HCT116 (cell line): Measurements from ENCODE around the gene GSKIP. TPM values are rescaled to one million over a fixed set of nuclear protein-coding genes. Genes with fewer than 3 reads are reported as not detected.

Experiments
- ATAC-seq: fragments of 200-7000 bp; cut with Tn5 transposase; 2 replicates; pipeline ENCODE4 v1.9.1; 2020; ENCODE audit warnings: mild to moderate bottlenecking, moderate library complexity
- BruUV-seq: library from RNA; stranded (reverse); fragments of 400-500 nt; replicated peaks from 2 replicates; lab custom pipeline; 2021; lab: Mats Ljungman, UMichigan
- CTCF ChIA-PET: fragments of 300-600 bp; sonication (Branson Sonifier 250); formaldehyde crosslinking; loops from one replicate; lab custom pipeline; 2021; ENCODE audit warnings: antibody characterized with exemption; lab: Charles Lee
- POLR2A ChIA-PET: fragments of 300-600, 350-600 bp; sonication (Branson Sonifier 250); formaldehyde crosslinking; loops from one replicate; lab custom pipeline; 2021; ENCODE audit warnings: antibody characterized with exemption; lab: Charles Lee
- RAD21 ChIA-PET, 2 experiments: fragments of 300-600 bp; sonication (Branson Sonifier 250); formaldehyde crosslinking; loops; one replicate each; lab custom pipeline; 2023; ENCODE audit warnings: low total read pairs in 2 of 2; ENCODE audit not compliant: uncharacterized antibody in 2 of 2, unreplicated experiment in 2 of 2, low non-redundant PET in 1 of 2; lab: Charles Lee
- DNase-seq: peaks from one replicate; pipeline ENCODE4 v3.0.0-alpha.2; 2010; ENCODE audit warnings: low read depth, low spot score
- H2AFZ ChIP-seq: fragments of 200-600 bp; shearing (Covaris generic), sonication (generic); 2 replicates; pipeline ENCODE4 v1.6.1; 2017; ENCODE audit warnings: low read depth, mixed run types, mixed read lengths, antibody characterized with exemption, low read length; ENCODE audit not compliant: poor library complexity, severe bottlenecking
- H3K27ac ChIP-seq: 2 replicates; pipeline ENCODE4 v1.5.1; 2012; ENCODE audit warnings: low read depth, low read length
- H3K27me3 ChIP-seq: fragments of 200-600 bp; sonication (generic); 2 replicates; pipeline ENCODE4 v1.6.1; 2016; ENCODE audit warnings: mixed run types, low read length, mixed read lengths; ENCODE audit not compliant: insufficient read depth
- H3K36me3 ChIP-seq, 2 experiments: fragments of 200-500 bp in 1 of 2; fragments of 200-600 bp in 1 of 2; sonication (Bioruptor generic) in 1 of 2; sonication (generic) in 1 of 2; 2 replicates each; pipeline versions ENCODE4 v1.5.1 to v1.6.1; 2014 to 2016; ENCODE audit warnings: low read length in 2 of 2, inconsistent platforms in 1 of 2, mixed read lengths in 1 of 2, mixed run types in 1 of 2; ENCODE audit not compliant: insufficient read depth in 2 of 2, control insufficient read depth in 1 of 2
- H3K4me1 ChIP-seq, 2 experiments: fragments of 200-600 bp in 1 of 2; sonication (generic) in 1 of 2; 2 replicates each; pipeline versions ENCODE4 v1.5.1 to v1.6.1; 2012 to 2017; ENCODE audit warnings: low read length in 2 of 2, inconsistent platforms in 1 of 2, mild to moderate bottlenecking in 1 of 2, mixed read lengths in 1 of 2, mixed run types in 1 of 2, moderate library complexity in 1 of 2; ENCODE audit not compliant: insufficient read depth in 2 of 2, control insufficient read depth in 1 of 2
- H3K4me2 ChIP-seq: fragments of 200-600 bp; sonication (generic); 2 replicates; pipeline ENCODE4 v1.6.1; 2017; ENCODE audit warnings: mixed run types, low read length, mixed read lengths
- H3K4me3 ChIP-seq, 2 experiments: fragments of 200-600 bp in 1 of 2; sonication (generic) in 1 of 2; replicated peaks in 1 of 2; 2 replicates each; pipeline ENCODE4 v1.5.1; 2011 to 2016; ENCODE audit warnings: low read length in 2 of 2, control low read depth in 1 of 2, low read depth in 1 of 2, mild to moderate bottlenecking in 1 of 2, mixed read lengths in 1 of 2, mixed run types in 1 of 2
- H3K79me2 ChIP-seq: fragments of 200-600 bp; sonication (generic); 2 replicates; pipeline ENCODE4 v1.6.1; 2017; ENCODE audit warnings: mild to moderate bottlenecking, mixed run types, low read length, moderate library complexity, mixed read lengths; ENCODE audit not compliant: insufficient read depth
- H3K9ac ChIP-seq: fragments of 200-600 bp; sonication (generic); 2 replicates; pipeline ENCODE4 v1.6.1; 2016; ENCODE audit warnings: low read length, mixed read lengths
- H3K9me2 ChIP-seq: fragments of 200-600 bp; sonication (generic), shearing (Covaris generic); 2 replicates; pipeline ENCODE4 v1.6.1; 2017; ENCODE audit warnings: mixed run types, mild to moderate bottlenecking, moderate library complexity; ENCODE audit not compliant: insufficient read depth
- H3K9me3 ChIP-seq, 2 experiments: fragments of 200-500 bp in 1 of 2; fragments of 200-600 bp in 1 of 2; sonication (Bioruptor generic) in 1 of 2; sonication (generic) in 1 of 2; 2 replicates each; pipeline ENCODE4 v1.6.1; 2014 to 2017; ENCODE audit warnings: low read length in 2 of 2, mixed read lengths in 2 of 2, inconsistent platforms in 1 of 2, low read depth in 1 of 2, mild to moderate bottlenecking in 1 of 2, mixed run types in 1 of 2, moderate library complexity in 1 of 2; ENCODE audit not compliant: control insufficient read depth in 1 of 2, insufficient read depth in 1 of 2
- H4K20me1 ChIP-seq: fragments of 200-600 bp; sonication (generic), shearing (Covaris generic); 2 replicates; pipeline ENCODE4 v1.6.1; 2017; ENCODE audit warnings: mixed run types, mild to moderate bottlenecking, moderate library complexity; ENCODE audit not compliant: insufficient read depth
- CBX3 ChIP-seq: IDR thresholded peaks from 2 replicates; pipeline ENCODE4 v1.6.1; 2012; ENCODE audit warnings: low read depth
- EGR1 ChIP-seq: IDR thresholded peaks from 2 replicates; pipeline ENCODE4 v1.6.1; 2012; ENCODE audit warnings: low read depth
- ELF1 ChIP-seq: IDR thresholded peaks from 2 replicates; pipeline ENCODE4 v1.6.1; 2012; ENCODE audit warnings: low read depth, borderline replicate concordance
- EZH2phosphoT487 ChIP-seq: fragments of 200-600 bp; IDR thresholded peaks from 2 replicates; pipeline ENCODE4 v1.6.1; 2018; ENCODE audit warnings: antibody characterized with exemption, borderline replicate concordance
- FOSL1 ChIP-seq: IDR thresholded peaks from 2 replicates; pipeline ENCODE4 v1.6.1; 2012; ENCODE audit warnings: low read depth
- POLR2AphosphoS5 ChIP-seq: IDR thresholded peaks from 2 replicates; pipeline ENCODE4 v1.6.1; 2011; ENCODE audit warnings: mild to moderate bottlenecking, low read depth, low read length, moderate library complexity
- RAD21 ChIP-seq: IDR thresholded peaks from 2 replicates; pipeline ENCODE4 v1.6.1; 2012; ENCODE audit warnings: low read depth, mild to moderate bottlenecking
- SP1 ChIP-seq: IDR thresholded peaks from 2 replicates; pipeline ENCODE4 v1.6.1; 2012; ENCODE audit warnings: low read depth
- SRF ChIP-seq: IDR thresholded peaks from 2 replicates; pipeline ENCODE4 v1.6.1; 2012; ENCODE audit warnings: low read depth
- TCF7L2 ChIP-seq: IDR thresholded peaks from 2 replicates; pipeline ENCODE4 v1.7.0; 2011; ENCODE audit warnings: borderline replicate concordance, inconsistent platforms; ENCODE audit not compliant: insufficient read depth, insufficient read length; ENCODE audit errors: extremely low read depth
- YY1 ChIP-seq: IDR thresholded peaks from 2 replicates; pipeline ENCODE4 v1.6.1; 2011; ENCODE audit warnings: low read length, low read depth, moderate library complexity, mild to moderate bottlenecking; ENCODE audit not compliant: insufficient replicate concordance; ENCODE audit errors: extremely low read depth
- intact Hi-C: fragments of 100-400 bp; cut with micrococcal nuclease; formaldehyde crosslinking; loops from 2 replicates; pipeline ENCODE4 v1.10.0; 2022
- total RNA-seq: library from RNA; stranded (reverse); gene quantifications from one replicate; pipeline ENCODE4 v1.2.1, GENCODE V29; 2021; ENCODE audit not compliant: unreplicated experiment
- TF ChIP-seq, protein P1 (sequence below): IDR thresholded peaks from 2 replicates; pipeline ENCODE4 v1.6.1; 2012
- TF ChIP-seq, protein P2 (sequence below), 3 experiments: fragments of 200-600 bp in 1 of 3; sonication (generic) in 1 of 3; IDR thresholded peaks in 2 of 3; conservative IDR thresholded peaks in 1 of 3; 2 replicates each; pipeline ENCODE4 v1.5.1; 2012 to 2017; ENCODE audit warnings: low read depth in 2 of 3, low read length in 2 of 3, antibody characterized with exemption in 1 of 3, borderline replicate concordance in 1 of 3, control low read depth in 1 of 3, mild to moderate bottlenecking in 1 of 3, mixed read lengths in 1 of 3, mixed run types in 1 of 3, moderate library complexity in 1 of 3; ENCODE audit not compliant: insufficient read depth in 1 of 3
- TF ChIP-seq, protein P3 (sequence below): IDR thresholded peaks from 2 replicates; pipeline ENCODE4 v1.6.1; 2012; ENCODE audit warnings: low read depth
- TF ChIP-seq, protein P4 (sequence below): IDR thresholded peaks from 2 replicates; pipeline ENCODE4 v1.6.1; 2012

GSKIP gene
- total RNA-seq, 1 experiment from 2014 or later = 21.7 TPM

DNA sequence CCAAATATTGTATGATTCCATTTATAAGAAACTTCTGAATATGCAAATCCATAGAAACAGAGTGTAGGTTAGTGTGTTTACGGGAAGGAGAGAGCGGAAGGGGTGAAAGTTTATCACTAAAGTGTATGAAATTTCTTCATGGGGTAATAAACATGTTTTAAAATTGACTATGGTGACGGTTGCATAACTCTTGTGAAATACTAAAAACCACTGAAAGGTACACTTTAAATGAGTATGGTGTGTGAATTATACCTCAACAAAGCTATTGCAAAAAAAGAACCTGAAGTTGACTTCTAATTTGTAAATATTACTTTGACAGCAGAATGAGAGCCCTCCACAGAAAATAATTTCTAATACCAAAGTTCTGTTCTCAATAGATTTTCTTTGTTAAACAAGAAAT lies 47.2 kb upstream of the GSKIP start:
- Histone ChIP-seq H3K9me3 (no peaks in the 10 kb centered on the region), H3K4me1 (no peaks in the 10 kb centered on the region), H3K9me2 (no peaks in the 10 kb centered on the region), H3K27me3 (no peaks in the 10 kb centered on the region), H3K9ac (no peak overlapping the region), H2AFZ (no peak overlapping the region), H3K79me2 (no peaks in the 10 kb centered on the region), H3K27ac (no peak overlapping the region), H3K36me3 (peaks cover 0 to under 1% of the 10 kb centered on the region in 2 experiments; a peak in 1 of 4 replicates), H3K4me2 (no peak overlapping the region), H3K4me3 (no peak overlapping the region), H4K20me1 (no peaks in the 10 kb centered on the region)
- TF ChIP-seq RAD21 = no peak
- no peak for TF ChIP-seq FOSL1
- no peak for TF ChIP-seq EGR1
- no peak for TF ChIP-seq POLR2AphosphoS5
- no peak for TF ChIP-seq EZH2phosphoT487
- no peak for TF ChIP-seq ELF1
- no peak for TF ChIP-seq YY1
- ChIA-PET POLR2A (no interaction called here), CTCF (no interaction called here), RAD21 (no interaction called here)
- no peak for DNase-seq
- no peak for ATAC-seq
- intact Hi-C loops = no loop called here
- BruUV-seq = no TSS peak

DNA sequence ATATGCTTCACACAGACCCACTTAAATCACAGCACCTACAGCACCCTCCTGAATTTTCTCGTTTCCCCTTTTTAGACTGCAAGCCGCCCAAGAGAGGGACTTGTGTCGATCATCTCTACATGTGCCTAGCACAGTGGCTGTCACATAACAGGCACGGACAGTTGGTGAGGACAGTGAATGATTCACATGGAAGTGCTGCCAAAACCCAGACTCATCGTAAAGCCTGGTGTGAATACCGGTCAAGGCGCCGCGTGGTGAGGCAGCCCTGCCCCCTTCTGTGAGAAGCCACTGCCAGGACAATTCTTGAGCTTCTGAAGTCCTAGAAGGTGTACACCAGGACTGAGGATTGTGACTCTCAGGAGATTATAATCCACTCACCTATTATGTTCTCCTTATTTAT lies 44.5 kb upstream of the GSKIP start:
- intact Hi-C loops = no loop called here
- DNase-seq (no peak), ATAC-seq (no peak)
- Histone ChIP-seq H3K9ac (no peak overlapping the region), H3K9me3 (no peaks in the 10 kb centered on the region), H3K4me2 (no peak overlapping the region), H3K4me3 (no peak overlapping the region), H2AFZ (no peak overlapping the region), H3K4me1 (no peaks in the 10 kb centered on the region), H4K20me1 (no peaks in the 10 kb centered on the region), H3K27ac (no peak overlapping the region), H3K9me2 (no peaks in the 10 kb centered on the region), H3K27me3 (no peaks in the 10 kb centered on the region), H3K36me3 (no peaks in the 10 kb centered on the region), H3K79me2 (no peaks in the 10 kb centered on the region)
- POLR2A ChIA-PET = no interaction called here
- RAD21 ChIA-PET = no interaction called here
- CTCF ChIA-PET = no interaction called here
- BruUV-seq = no TSS peak
- TF ChIP-seq, protein P1, sequence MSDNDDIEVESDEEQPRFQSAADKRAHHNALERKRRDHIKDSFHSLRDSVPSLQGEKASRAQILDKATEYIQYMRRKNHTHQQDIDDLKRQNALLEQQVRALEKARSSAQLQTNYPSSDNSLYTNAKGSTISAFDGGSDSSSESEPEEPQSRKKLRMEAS = no peak
- no peak for TF ChIP-seq SRF
- TF ChIP-seq, protein P2, sequence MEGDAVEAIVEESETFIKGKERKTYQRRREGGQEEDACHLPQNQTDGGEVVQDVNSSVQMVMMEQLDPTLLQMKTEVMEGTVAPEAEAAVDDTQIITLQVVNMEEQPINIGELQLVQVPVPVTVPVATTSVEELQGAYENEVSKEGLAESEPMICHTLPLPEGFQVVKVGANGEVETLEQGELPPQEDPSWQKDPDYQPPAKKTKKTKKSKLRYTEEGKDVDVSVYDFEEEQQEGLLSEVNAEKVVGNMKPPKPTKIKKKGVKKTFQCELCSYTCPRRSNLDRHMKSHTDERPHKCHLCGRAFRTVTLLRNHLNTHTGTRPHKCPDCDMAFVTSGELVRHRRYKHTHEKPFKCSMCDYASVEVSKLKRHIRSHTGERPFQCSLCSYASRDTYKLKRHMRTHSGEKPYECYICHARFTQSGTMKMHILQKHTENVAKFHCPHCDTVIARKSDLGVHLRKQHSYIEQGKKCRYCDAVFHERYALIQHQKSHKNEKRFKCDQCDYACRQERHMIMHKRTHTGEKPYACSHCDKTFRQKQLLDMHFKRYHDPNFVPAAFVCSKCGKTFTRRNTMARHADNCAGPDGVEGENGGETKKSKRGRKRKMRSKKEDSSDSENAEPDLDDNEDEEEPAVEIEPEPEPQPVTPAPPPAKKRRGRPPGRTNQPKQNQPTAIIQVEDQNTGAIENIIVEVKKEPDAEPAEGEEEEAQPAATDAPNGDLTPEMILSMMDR (IDR thresholded peaks at IDR 0.05 in 2 of 3, conservative IDR thresholded peaks at IDR 0.05 in 1 of 3; ENCODE audit: borderline replicate concordance in 1 of 3, insufficient read depth in 1 of 3, low read depth in 2 of 3, low read length in 2 of 3) = no peak
- TF ChIP-seq EZH2phosphoT487 = no peak
- TF ChIP-seq RAD21 = no peak
- no peak for TF ChIP-seq ELF1
- TF ChIP-seq CBX3 = no peak
- no peak for TF ChIP-seq EGR1
- no peak for TF ChIP-seq TCF7L2
- TF ChIP-seq, protein P3, sequence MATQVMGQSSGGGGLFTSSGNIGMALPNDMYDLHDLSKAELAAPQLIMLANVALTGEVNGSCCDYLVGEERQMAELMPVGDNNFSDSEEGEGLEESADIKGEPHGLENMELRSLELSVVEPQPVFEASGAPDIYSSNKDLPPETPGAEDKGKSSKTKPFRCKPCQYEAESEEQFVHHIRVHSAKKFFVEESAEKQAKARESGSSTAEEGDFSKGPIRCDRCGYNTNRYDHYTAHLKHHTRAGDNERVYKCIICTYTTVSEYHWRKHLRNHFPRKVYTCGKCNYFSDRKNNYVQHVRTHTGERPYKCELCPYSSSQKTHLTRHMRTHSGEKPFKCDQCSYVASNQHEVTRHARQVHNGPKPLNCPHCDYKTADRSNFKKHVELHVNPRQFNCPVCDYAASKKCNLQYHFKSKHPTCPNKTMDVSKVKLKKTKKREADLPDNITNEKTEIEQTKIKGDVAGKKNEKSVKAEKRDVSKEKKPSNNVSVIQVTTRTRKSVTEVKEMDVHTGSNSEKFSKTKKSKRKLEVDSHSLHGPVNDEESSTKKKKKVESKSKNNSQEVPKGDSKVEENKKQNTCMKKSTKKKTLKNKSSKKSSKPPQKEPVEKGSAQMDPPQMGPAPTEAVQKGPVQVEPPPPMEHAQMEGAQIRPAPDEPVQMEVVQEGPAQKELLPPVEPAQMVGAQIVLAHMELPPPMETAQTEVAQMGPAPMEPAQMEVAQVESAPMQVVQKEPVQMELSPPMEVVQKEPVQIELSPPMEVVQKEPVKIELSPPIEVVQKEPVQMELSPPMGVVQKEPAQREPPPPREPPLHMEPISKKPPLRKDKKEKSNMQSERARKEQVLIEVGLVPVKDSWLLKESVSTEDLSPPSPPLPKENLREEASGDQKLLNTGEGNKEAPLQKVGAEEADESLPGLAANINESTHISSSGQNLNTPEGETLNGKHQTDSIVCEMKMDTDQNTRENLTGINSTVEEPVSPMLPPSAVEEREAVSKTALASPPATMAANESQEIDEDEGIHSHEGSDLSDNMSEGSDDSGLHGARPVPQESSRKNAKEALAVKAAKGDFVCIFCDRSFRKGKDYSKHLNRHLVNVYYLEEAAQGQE = no peak
- TF ChIP-seq SP1 = no peak
- TF ChIP-seq YY1 = no peak
- TF ChIP-seq, protein P4, sequence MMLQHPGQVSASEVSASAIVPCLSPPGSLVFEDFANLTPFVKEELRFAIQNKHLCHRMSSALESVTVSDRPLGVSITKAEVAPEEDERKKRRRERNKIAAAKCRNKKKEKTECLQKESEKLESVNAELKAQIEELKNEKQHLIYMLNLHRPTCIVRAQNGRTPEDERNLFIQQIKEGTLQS = no peak
- TF ChIP-seq FOSL1 = no peak
